ENCODE results near the gene ZFAND4. TPM values are rescaled to one million over a fixed set of nuclear protein-coding genes. Genes with fewer than 3 reads are reported as not detected.
"Not testable (repeated sequence)": the region's sequence is repeated elsewhere in the genome, so short reads cannot be mapped to it uniquely, and the experiment has no call there.

ZFAND4 gene
- polyA plus RNA-seq, 1 experiment = 4.1 TPM

DNA sequence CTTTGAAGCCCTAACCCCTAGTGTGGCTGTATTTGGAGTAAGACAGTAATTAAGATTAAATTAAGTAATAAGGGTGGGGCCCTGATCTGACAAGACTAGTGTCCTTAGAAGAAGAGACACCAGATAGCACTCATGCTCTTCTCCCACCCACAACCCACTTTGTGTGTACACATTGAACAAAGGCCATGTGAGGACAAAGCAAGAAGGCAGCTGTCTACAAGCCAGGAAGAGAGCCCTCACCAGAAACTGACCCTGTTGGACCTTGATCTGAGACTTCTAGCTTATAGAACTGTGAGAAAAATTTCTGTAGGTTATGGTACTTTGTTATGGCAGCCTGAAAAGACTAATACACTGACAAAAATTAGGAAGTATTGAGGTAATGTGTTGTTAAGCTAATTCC lies 59.8 kb downstream of the ZFAND4 start:
- ChIA-PET CTCF (no interaction called here), POLR2A (interaction anchor here (0.5 kb wide), 1 partner anchor 16 kb away, joined by 4 read pairs; no protein-coding TSS in a partner anchor)
- DNase-seq (ENCODE audit: low read depth, low spot score) = no peak
- Histone ChIP-seq H3K9me3 (ENCODE audit: control insufficient read depth, insufficient read depth, low read length) (no peaks in the 10 kb centered on the region), H3K27me3 (ENCODE audit: control insufficient read depth, insufficient read depth, low read length) (no peaks in the 10 kb centered on the region), H3K4me3 (ENCODE audit: low read depth, low read length) (no peak overlapping the region), H3K27ac (ENCODE audit: low read depth, low read length) (no peak overlapping the region)
- TF ChIP-seq, protein P1, sequence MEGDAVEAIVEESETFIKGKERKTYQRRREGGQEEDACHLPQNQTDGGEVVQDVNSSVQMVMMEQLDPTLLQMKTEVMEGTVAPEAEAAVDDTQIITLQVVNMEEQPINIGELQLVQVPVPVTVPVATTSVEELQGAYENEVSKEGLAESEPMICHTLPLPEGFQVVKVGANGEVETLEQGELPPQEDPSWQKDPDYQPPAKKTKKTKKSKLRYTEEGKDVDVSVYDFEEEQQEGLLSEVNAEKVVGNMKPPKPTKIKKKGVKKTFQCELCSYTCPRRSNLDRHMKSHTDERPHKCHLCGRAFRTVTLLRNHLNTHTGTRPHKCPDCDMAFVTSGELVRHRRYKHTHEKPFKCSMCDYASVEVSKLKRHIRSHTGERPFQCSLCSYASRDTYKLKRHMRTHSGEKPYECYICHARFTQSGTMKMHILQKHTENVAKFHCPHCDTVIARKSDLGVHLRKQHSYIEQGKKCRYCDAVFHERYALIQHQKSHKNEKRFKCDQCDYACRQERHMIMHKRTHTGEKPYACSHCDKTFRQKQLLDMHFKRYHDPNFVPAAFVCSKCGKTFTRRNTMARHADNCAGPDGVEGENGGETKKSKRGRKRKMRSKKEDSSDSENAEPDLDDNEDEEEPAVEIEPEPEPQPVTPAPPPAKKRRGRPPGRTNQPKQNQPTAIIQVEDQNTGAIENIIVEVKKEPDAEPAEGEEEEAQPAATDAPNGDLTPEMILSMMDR (IDR thresholded peaks at IDR 0.05; ENCODE audit: low read depth, low read length) = no peak

DNA sequence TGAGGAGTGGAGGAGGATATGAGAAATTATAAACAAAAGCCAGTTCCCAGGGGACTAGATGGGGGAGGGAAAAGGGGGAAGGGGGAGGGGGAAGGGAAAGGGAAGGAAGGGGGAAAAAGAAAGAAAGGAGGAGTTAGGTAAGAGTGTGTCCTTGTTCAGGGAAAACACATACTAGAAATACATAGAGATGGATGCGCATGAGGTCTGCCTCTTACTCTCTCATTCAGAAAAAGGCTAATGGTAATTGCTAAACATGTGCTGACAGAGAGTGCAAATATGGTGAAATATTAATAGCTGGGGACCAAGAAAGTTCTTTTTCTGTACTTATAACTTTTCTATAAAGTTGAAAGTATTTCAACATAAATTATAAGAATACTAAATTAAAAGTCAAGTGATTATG lies 64.5 kb downstream of the ZFAND4 start:
- no peak for DNase-seq (ENCODE audit: low read depth, low spot score)
- Histone ChIP-seq H3K27me3 (ENCODE audit: control insufficient read depth, insufficient read depth, low read length) (peaks cover 2% of the 10 kb centered on the region), H3K4me3 (ENCODE audit: low read depth, low read length) (no peak overlapping the region), H3K27ac (ENCODE audit: low read depth, low read length) (no peak overlapping the region), H3K9me3 (ENCODE audit: control insufficient read depth, insufficient read depth, low read length) (no peaks in the 10 kb centered on the region)
- CTCF ChIA-PET = no interaction called here
- POLR2A ChIA-PET = no interaction called here
- TF ChIP-seq, protein P1 (IDR thresholded peaks at IDR 0.05; ENCODE audit: low read depth, low read length) = no peak

DNA sequence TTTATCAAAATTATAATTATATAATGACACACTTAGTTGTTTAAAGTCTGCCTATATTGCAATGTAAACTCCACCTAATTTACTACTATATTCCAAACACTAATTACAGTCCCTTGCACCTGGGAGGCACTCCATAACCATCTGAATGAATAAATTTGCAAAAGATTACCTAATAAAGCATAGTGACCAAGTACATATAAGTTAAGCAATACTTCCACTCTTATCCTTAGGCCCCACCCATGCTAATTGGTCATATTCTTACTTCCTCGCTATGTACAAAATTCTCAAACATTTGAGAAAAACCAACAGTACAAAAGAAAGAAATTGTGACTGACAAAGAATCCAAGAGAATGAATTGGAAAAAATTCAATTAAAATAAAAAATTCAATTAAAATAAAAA lies 65.3 kb downstream of the ZFAND4 start:
- H3K4me3 ChIP-seq (ENCODE audit: low read depth, low read length) = no peak overlapping the region
- H3K27me3 ChIP-seq (ENCODE audit: control insufficient read depth, insufficient read depth, low read length) = peaks cover 2% of the 10 kb centered on the region
- TF ChIP-seq, protein P1 (IDR thresholded peaks at IDR 0.05; ENCODE audit: low read depth, low read length) = no peak
- H3K9me3 ChIP-seq (ENCODE audit: control insufficient read depth, insufficient read depth, low read length) = no peaks in the 10 kb centered on the region
- ChIA-PET CTCF (no interaction called here), POLR2A (no interaction called here)
- no peak for DNase-seq (ENCODE audit: low read depth, low spot score)
- H3K27ac ChIP-seq (ENCODE audit: low read depth, low read length) = no peak overlapping the region

DNA sequence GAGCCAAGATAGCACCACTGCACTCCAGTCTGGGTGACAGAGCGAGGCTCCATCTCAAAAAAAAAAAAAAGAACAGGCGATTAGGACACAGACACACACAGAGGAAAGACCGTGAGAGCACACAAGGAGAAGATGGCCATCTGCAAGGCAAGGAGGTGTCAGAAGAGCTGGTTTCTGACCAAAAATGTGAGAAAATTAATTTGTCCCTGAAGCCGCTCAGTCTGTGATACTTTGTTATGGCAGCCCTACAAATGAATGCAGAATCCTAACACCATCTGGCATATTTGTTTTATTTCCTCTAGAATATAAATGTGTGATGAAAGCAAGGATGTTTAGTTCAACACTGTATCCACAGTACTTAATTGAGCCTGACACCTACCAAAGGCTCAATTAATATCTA lies 69.7 kb downstream of the ZFAND4 start:
- Histone ChIP-seq H3K27me3 (ENCODE audit: control insufficient read depth, insufficient read depth, low read length) (peaks cover 8% of the 10 kb centered on the region), H3K4me3 (ENCODE audit: low read depth, low read length) (no peak overlapping the region), H3K27ac (ENCODE audit: low read depth, low read length) (no peak overlapping the region), H3K9me3 (ENCODE audit: control insufficient read depth, insufficient read depth, low read length) (peaks cover 3% of the 10 kb centered on the region; the same call in 1 of the 2 replicates)
- no peak for DNase-seq (ENCODE audit: low read depth, low spot score)
- ChIA-PET CTCF (no interaction called here), POLR2A (no interaction called here)
- TF ChIP-seq, protein P1 (IDR thresholded peaks at IDR 0.05; ENCODE audit: low read depth, low read length) = no peak

DNA sequence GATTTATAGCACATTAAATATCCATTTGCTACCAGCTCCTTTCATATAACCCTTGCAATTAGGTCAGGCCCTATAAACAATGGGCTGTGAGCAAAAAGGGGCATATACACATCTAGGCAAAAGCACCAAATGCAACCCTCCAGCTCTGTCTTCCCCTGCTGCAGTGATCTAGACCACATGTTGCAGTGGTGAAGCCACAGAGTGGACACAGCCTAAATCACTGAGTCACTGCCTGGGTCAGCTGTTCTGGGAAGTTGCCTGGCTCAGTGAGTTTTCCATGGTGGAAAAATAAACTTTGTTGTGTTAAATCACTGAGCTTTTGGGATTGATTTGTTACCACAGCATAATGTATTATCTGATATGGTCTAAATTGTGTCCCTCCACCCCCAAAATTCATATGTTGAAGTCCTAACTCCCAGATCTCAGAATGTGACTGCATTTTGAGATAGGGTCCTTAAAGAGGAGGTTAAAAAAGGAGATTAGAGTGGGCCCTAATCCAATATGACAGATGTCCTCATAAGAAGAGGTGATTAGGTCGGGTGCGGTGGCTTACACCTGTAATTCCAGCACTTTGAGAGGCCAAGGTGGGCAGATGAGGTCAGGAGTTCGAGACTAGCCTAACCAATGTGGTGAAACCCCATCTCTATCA lies 70.4 kb downstream of the ZFAND4 start:
- POLR2A ChIA-PET = no interaction called here
- TF ChIP-seq, protein P1 (IDR thresholded peaks at IDR 0.05; ENCODE audit: low read depth, low read length) = no peak
- peak; percentile 21 for DNase-seq (ENCODE audit: low read depth, low spot score)
- H3K27me3 ChIP-seq (ENCODE audit: control insufficient read depth, insufficient read depth, low read length) = peaks cover 8% of the 10 kb centered on the region
- CTCF ChIA-PET = no interaction called here
- no peak overlapping the region for H3K4me3 ChIP-seq (ENCODE audit: low read depth, low read length)
- H3K27ac ChIP-seq (ENCODE audit: low read depth, low read length) = no peak overlapping the region
- peaks cover 3% of the 10 kb centered on the region; the same call in 1 of the 2 replicates for H3K9me3 ChIP-seq (ENCODE audit: control insufficient read depth, insufficient read depth, low read length)

DNA sequence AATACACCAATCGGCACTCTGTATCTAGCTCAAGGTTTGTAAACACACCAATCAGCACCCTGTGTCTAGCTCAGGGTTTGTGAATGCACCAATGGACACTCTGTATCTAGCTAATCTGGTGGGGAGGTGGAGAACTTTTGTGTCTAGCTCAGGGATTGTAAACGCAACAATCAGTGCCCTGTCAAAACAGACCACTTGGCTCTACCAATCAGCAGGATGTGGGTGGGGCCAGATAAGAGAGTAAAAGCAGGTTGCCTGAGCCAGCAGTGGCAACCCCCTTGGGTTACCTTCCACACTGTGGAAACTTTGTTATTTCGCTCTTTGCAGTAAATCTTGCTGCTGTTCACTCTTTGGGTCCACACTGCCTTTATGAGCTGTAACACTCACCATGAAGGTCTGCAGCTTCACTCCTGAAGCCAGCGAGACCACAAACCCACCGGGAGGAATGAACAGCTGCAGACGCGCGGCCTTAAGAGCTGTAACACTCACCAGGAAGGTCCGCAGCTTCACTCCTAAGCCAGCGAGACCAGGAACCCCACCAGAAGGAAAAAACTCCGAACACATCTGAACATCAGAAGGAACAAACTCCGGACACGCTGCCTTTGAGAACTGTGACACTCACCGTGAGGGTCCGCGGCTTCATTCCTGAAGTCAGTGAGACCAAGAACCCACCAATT lies 71.2 kb downstream of the ZFAND4 start:
- CTCF ChIA-PET, POLR2A ChIA-PET: not testable (repeated sequence)

DNA sequence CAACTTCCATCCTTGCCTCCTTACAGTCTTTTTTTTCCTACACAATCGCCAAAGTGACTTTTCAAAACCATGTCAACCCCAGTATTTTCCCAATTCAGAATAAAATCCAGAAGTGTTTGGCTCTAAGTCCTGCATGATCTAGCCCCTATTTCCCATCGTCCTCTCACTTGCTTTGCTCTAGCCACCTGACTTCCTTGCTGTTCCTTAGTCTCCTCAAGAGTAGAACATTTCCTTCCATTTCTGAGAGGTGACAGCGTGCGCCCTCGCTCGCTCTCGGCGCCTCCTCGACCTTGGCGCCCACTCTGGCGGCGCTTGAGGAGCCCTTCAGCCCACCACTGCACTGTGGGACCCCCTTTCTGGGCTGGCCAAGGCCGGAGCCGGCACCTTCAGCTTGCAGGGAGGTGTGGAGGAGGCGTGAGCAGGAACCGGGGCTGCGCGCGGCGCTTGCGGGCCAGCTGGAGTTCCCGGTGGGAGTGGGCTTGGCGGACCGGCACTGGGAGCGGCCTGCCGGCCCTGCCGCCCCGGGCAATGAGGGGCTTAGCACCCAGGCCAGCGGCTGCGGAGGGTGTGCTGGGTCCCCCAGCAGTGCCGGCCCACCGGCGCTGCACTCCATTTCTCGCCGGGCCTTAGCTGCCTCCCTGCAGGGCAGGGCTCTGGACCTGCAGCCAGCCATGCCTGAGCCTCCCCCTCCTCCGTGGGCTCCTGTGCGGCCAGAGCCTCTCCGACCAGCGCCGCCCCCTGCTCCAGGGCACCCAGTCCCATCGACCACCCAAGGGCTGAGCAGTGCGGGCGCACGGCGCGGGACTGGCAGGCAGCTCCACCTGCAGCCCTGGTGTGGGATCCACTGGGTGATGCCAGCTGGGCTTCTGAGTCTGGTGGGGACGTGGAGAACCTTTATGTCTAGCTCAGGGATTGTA lies 72.0 kb downstream of the ZFAND4 start:
- peaks cover 10% of the 10 kb centered on the region for H3K27me3 ChIP-seq (ENCODE audit: control insufficient read depth, insufficient read depth, low read length)
- DNase-seq (ENCODE audit: low read depth, low spot score); POLR2A ChIA-PET; H3K27ac ChIP-seq (ENCODE audit: low read depth, low read length); H3K9me3 ChIP-seq (ENCODE audit: control insufficient read depth, insufficient read depth, low read length); CTCF ChIA-PET: not testable (repeated sequence)
- H3K4me3 ChIP-seq (ENCODE audit: low read depth, low read length) = peak overlapping the region; percentile 39; the same call in 1 of the 2 replicates

More for the DNA sequence above, 71.2 kb downstream of the ZFAND4 start:
- not testable (repeated sequence) for H3K27me3 ChIP-seq (ENCODE audit: control insufficient read depth, insufficient read depth, low read length); DNase-seq (ENCODE audit: low read depth, low spot score); H3K27ac ChIP-seq (ENCODE audit: low read depth, low read length); H3K4me3 ChIP-seq (ENCODE audit: low read depth, low read length); H3K9me3 ChIP-seq (ENCODE audit: control insufficient read depth, insufficient read depth, low read length)

Measured in AG04450 (cell line).